ENCODE results near the gene ADAMTS2.

ADAMTS2 gene

DNA sequence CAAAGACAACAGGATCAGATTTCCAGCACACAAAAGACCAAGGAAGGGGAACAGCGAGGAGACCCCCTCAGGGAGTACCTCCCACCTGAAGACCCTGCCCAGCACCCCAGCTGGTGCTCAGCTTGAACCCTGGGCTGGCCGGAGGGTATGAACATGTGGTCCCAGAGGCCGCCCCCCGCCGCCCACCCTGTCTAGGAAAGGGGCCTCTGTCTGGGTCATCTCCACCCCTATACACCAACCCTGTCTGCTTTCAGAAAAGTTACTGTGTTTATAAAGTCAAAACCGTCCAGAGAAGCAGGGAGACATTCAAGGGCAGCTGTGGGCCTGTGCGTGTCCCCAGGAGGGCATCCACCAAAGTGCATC, 72.2 kb downstream of the ADAMTS2 start:
- Histone ChIP-seq H3K4ac (ENCODE audit: low read depth, low read length) (no peak overlapping the region), H2BK15ac (replicated peaks; ENCODE audit: low read depth) (no peak overlapping the region), H3K4me1 (ENCODE audit: control insufficient read depth, low read depth, low read length) (no peaks in the 10 kb centered on the region), H2AK5ac (ENCODE audit: low read length) (no peak overlapping the region), H4K8ac (ENCODE audit: low read depth, low read length) (no peak overlapping the region), H3K79me1 (ENCODE audit: low read length) (no peaks in the 10 kb centered on the region), H3K79me2 (ENCODE audit: control insufficient read depth, insufficient read depth, low read length) (no peaks in the 10 kb centered on the region), H3K36me3 (ENCODE audit: control insufficient read depth, insufficient read depth, low read length) (no peaks in the 10 kb centered on the region), H3K18ac (ENCODE audit: low read length) (no peak overlapping the region), H3K9ac (ENCODE audit: low read length) (no peak overlapping the region), H2BK120ac (ENCODE audit: low read depth, low read length) (no peak overlapping the region), H3K23ac (ENCODE audit: low read length) (no peak overlapping the region), H3K27ac (ENCODE audit: low read depth, low read length) (no peak overlapping the region), H3K27me3 (ENCODE audit: insufficient read depth, low read length, poor library complexity) (no peaks in the 10 kb centered on the region), H3K4me3 (ENCODE audit: low read length) (no peak overlapping the region), H3K56ac (ENCODE audit: low read length) (no peak overlapping the region), H3K4me2 (ENCODE audit: low read length) (no peak overlapping the region), H4K5ac (ENCODE audit: low read length) (no peak overlapping the region), H2BK5ac (ENCODE audit: low read length) (no peak overlapping the region)
- DNase-seq = no peak
- WGBS (ENCODE audit: extremely low coverage, insufficient coverage, low lambda C conversion rate) = no CpG with 5 or more reads among the region's 7 CpGs

DNA sequence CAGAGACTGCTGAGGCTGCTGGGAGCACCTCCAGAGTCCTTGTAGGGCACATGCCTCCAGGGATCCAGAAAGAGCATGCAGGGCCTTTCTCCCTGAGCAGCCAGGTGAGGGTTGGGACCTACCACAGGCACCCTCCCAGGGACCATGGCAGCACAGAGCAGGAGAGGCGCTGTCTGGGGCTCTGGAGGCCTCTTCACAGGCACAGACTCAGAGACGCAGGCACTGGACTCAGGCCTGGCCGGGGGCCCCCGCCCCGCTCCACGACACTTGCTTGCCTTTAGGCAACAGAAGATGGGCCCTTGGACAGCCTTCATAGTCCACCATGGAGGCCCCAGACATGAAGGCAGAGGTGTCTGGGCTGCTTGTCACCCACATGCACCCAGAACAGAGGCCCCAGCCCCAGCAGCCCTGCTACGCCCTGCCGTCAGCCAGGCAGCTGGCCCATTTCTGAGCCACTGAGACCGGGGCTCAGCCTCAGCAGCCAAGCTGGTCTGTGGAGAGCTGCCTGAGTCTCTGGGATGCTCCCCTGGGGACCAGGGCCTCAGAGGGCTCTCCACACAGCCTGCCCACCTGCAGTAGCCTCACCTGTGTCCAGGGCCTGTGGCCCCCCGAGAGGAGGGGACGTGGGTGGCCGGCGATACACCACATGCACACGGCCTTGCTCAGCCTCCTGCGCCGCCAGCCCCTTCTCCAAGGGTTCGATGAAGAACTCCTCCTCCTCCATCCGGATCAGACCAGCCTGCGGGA, 72.8 kb downstream of the ADAMTS2 start:
- WGBS (ENCODE audit: extremely low coverage, insufficient coverage, low lambda C conversion rate) = no CpG with 5 or more reads among the region's 19 CpGs

DNA sequence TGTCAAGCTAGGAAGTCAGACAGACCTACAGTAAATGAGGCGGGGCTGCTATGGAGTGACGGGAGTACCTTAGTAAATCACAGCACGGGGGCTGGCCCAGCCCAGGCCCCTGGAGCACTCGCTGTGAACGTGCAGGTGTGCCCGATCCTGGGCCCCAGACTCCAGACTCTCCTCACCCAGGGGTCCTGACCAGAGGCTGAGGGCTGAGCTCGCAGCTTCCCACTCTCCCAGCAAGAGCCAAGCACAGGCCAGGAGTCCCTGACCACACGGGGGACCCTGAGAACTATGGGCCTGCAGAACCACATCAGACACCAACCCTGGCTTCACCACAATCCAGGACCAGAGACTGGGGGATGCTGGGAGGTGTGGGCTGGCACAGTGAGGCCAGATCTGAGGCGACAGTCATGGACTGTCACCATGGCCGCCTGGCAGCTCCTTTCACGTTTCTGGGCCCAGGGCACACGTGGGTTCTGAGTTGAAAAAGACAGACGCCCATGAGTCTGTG, 73.4 kb downstream of the ADAMTS2 start:
- H2BK120ac ChIP-seq (ENCODE audit: low read depth, low read length) = no peak overlapping the region
- no peaks in the 10 kb centered on the region for H3K36me3 ChIP-seq (ENCODE audit: control insufficient read depth, insufficient read depth, low read length)
- H3K27ac ChIP-seq (ENCODE audit: low read depth, low read length) = no peak overlapping the region
- H3K23ac ChIP-seq (ENCODE audit: low read length) = no peak overlapping the region
- H3K4me1 ChIP-seq (ENCODE audit: control insufficient read depth, low read depth, low read length) = no peaks in the 10 kb centered on the region
- H2BK15ac ChIP-seq (replicated peaks; ENCODE audit: low read depth) = no peak overlapping the region
- no peak overlapping the region for H2AK5ac ChIP-seq (ENCODE audit: low read length)
- H3K56ac ChIP-seq (ENCODE audit: low read length) = no peak overlapping the region
- no peak overlapping the region for H3K4ac ChIP-seq (ENCODE audit: low read depth, low read length)
- no peak for DNase-seq
- H3K4me2 ChIP-seq (ENCODE audit: low read length) = no peak overlapping the region
- H2BK5ac ChIP-seq (ENCODE audit: low read length) = no peak overlapping the region
- H4K8ac ChIP-seq (ENCODE audit: low read depth, low read length) = no peak overlapping the region
- no peaks in the 10 kb centered on the region for H3K27me3 ChIP-seq (ENCODE audit: insufficient read depth, low read length, poor library complexity)
- H3K9ac ChIP-seq (ENCODE audit: low read length) = no peak overlapping the region
- no CpG with 5 or more reads among the region's 13 CpGs for WGBS (ENCODE audit: extremely low coverage, insufficient coverage, low lambda C conversion rate)
- H3K4me3 ChIP-seq (ENCODE audit: low read length) = no peak overlapping the region
- no peaks in the 10 kb centered on the region for H3K79me1 ChIP-seq (ENCODE audit: low read length)
- H3K18ac ChIP-seq (ENCODE audit: low read length) = no peak overlapping the region
- H3K79me2 ChIP-seq (ENCODE audit: control insufficient read depth, insufficient read depth, low read length) = no peaks in the 10 kb centered on the region
- no peak overlapping the region for H4K5ac ChIP-seq (ENCODE audit: low read length)

More for the DNA sequence above, 72.8 kb downstream of the ADAMTS2 start:
- Histone ChIP-seq H3K79me1 (ENCODE audit: low read length) (no peaks in the 10 kb centered on the region), H3K4me2 (ENCODE audit: low read length) (no peak overlapping the region), H3K4me1 (ENCODE audit: control insufficient read depth, low read depth, low read length) (no peaks in the 10 kb centered on the region), H2BK15ac (replicated peaks; ENCODE audit: low read depth) (no peak overlapping the region), H3K4ac (ENCODE audit: low read depth, low read length) (no peak overlapping the region), H2BK5ac (ENCODE audit: low read length) (no peak overlapping the region), H3K4me3 (ENCODE audit: low read length) (no peak overlapping the region), H3K9ac (ENCODE audit: low read length) (no peak overlapping the region), H4K8ac (ENCODE audit: low read depth, low read length) (no peak overlapping the region), H3K56ac (ENCODE audit: low read length) (no peak overlapping the region), H4K5ac (ENCODE audit: low read length) (no peak overlapping the region), H3K36me3 (ENCODE audit: control insufficient read depth, insufficient read depth, low read length) (no peaks in the 10 kb centered on the region), H3K79me2 (ENCODE audit: control insufficient read depth, insufficient read depth, low read length) (no peaks in the 10 kb centered on the region), H2AK5ac (ENCODE audit: low read length) (no peak overlapping the region), H2BK120ac (ENCODE audit: low read depth, low read length) (no peak overlapping the region), H3K23ac (ENCODE audit: low read length) (no peak overlapping the region), H3K27ac (ENCODE audit: low read depth, low read length) (no peak overlapping the region), H3K27me3 (ENCODE audit: insufficient read depth, low read length, poor library complexity) (no peaks in the 10 kb centered on the region), H3K18ac (ENCODE audit: low read length) (no peak overlapping the region)
- no peak for DNase-seq

DNA sequence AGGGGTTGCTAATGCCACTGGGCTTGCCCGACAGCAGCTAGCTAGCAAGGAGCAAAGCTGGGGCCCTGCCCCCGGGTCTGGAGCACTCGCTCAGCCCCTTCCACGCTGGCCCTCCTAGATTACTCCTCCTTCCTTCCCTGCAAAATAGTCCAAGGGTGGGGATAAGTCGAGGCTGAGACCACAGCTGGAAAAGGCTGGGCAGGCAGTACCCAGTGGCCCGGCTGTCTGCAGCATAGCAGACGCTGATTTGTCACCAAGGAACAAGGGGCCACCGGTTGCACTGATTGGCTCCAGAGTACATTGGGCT, 73.9 kb downstream of the ADAMTS2 start:
- H2BK120ac ChIP-seq (ENCODE audit: low read depth, low read length) = no peak overlapping the region
- no peak overlapping the region for H2AK5ac ChIP-seq (ENCODE audit: low read length)
- H3K4ac ChIP-seq (ENCODE audit: low read depth, low read length) = no peak overlapping the region
- H3K27ac ChIP-seq (ENCODE audit: low read depth, low read length) = no peak overlapping the region
- peak overlapping the region; percentile 25 for H3K56ac ChIP-seq (ENCODE audit: low read length)
- H3K9ac ChIP-seq (ENCODE audit: low read length) = no peak overlapping the region
- no peak overlapping the region for H3K4me3 ChIP-seq (ENCODE audit: low read length)
- no peaks in the 10 kb centered on the region for H3K79me2 ChIP-seq (ENCODE audit: control insufficient read depth, insufficient read depth, low read length)
- H4K5ac ChIP-seq (ENCODE audit: low read length) = no peak overlapping the region
- no peak for DNase-seq
- no peak overlapping the region for H2BK15ac ChIP-seq (replicated peaks; ENCODE audit: low read depth)
- no peak overlapping the region for H4K8ac ChIP-seq (ENCODE audit: low read depth, low read length)
- no peaks in the 10 kb centered on the region for H3K4me1 ChIP-seq (ENCODE audit: control insufficient read depth, low read depth, low read length)
- no peak overlapping the region for H3K18ac ChIP-seq (ENCODE audit: low read length)
- no peaks in the 10 kb centered on the region for H3K79me1 ChIP-seq (ENCODE audit: low read length)
- H2BK5ac ChIP-seq (ENCODE audit: low read length) = no peak overlapping the region
- H3K27me3 ChIP-seq (ENCODE audit: insufficient read depth, low read length, poor library complexity) = no peaks in the 10 kb centered on the region
- no peaks in the 10 kb centered on the region for H3K36me3 ChIP-seq (ENCODE audit: control insufficient read depth, insufficient read depth, low read length)
- no peak overlapping the region for H3K4me2 ChIP-seq (ENCODE audit: low read length)
- no CpG with 5 or more reads among the region's 8 CpGs for WGBS (ENCODE audit: extremely low coverage, insufficient coverage, low lambda C conversion rate)
- no peak overlapping the region for H3K23ac ChIP-seq (ENCODE audit: low read length)

DNA sequence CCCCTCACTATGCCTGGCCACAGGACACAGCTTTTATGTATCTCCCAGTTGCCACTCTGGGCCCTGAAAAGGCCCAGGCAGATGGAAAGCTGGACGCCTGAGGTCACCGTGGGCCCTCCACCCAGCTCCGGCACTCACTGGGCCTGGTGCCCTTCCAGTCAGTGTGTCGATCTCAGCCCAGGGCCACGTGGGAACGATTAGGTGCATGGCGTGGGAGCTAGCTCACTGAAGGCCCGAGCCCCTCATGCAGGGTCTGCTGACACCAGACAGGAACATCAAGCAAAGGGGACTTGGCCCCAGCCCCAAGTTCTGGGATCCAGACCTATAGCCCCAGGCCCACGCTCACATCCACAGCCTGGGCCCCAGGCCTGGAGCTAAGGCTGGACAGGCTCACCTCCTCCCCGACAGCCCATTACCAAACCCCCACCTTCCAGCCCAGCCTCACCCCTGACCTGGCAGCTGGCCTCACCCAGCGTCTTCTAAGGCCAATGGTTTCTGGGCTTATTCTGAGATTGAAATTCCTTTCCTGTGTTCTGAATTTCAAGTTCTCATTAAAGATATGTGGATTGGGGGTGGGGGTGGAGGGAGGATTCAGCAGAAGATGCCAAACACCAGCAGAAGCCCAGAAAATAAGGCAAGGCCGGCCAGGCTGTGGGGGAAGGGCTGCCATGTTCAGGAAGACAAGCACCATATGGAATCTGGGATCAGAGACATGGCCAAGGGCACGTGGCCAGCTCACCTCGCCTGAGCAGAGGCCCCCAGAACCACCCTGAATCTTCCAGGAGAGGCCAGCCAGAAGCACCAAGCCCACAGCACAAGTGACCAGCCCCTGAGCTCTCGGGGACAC, 74.5 kb downstream of the ADAMTS2 start:
- Histone ChIP-seq H3K4me3 (ENCODE audit: low read length) (no peak overlapping the region), H3K56ac (ENCODE audit: low read length) (peak overlapping the region; percentile 25)

More for the DNA sequence above, 74.5 kb downstream of the ADAMTS2 start:
- no peak for DNase-seq
- H3K9ac ChIP-seq (ENCODE audit: low read length) = no peak overlapping the region
- H3K4ac ChIP-seq (ENCODE audit: low read depth, low read length) = no peak overlapping the region
- H2BK5ac ChIP-seq (ENCODE audit: low read length) = no peak overlapping the region
- WGBS (ENCODE audit: extremely low coverage, insufficient coverage, low lambda C conversion rate) = no CpG with 5 or more reads among the region's 15 CpGs
- no peak overlapping the region for H3K4me2 ChIP-seq (ENCODE audit: low read length)
- H2BK15ac ChIP-seq (replicated peaks; ENCODE audit: low read depth) = no peak overlapping the region
- no peak overlapping the region for H3K23ac ChIP-seq (ENCODE audit: low read length)
- H4K5ac ChIP-seq (ENCODE audit: low read length) = no peak overlapping the region
- H2BK120ac ChIP-seq (ENCODE audit: low read depth, low read length) = no peak overlapping the region
- H3K4me1 ChIP-seq (ENCODE audit: control insufficient read depth, low read depth, low read length) = no peaks in the 10 kb centered on the region
- H3K27ac ChIP-seq (ENCODE audit: low read depth, low read length) = no peak overlapping the region
- no peak overlapping the region for H2AK5ac ChIP-seq (ENCODE audit: low read length)
- H4K8ac ChIP-seq (ENCODE audit: low read depth, low read length) = no peak overlapping the region
- H3K18ac ChIP-seq (ENCODE audit: low read length) = no peak overlapping the region
- no peaks in the 10 kb centered on the region for H3K79me1 ChIP-seq (ENCODE audit: low read length)
- H3K27me3 ChIP-seq (ENCODE audit: insufficient read depth, low read length, poor library complexity) = no peaks in the 10 kb centered on the region
- no peaks in the 10 kb centered on the region for H3K79me2 ChIP-seq (ENCODE audit: control insufficient read depth, insufficient read depth, low read length)
- no peaks in the 10 kb centered on the region for H3K36me3 ChIP-seq (ENCODE audit: control insufficient read depth, insufficient read depth, low read length)
